Activated CD4-positive, alpha-beta T cell treated with anti-CD3 and anti-CD28 coated beads, Interleukin-2, amount 10 ng/mL, durations not matched to agents 7 days and 5 days (primary cell): ENCODE results near the gene PCDH1. TPM values are rescaled to one million over a fixed set of nuclear protein-coding genes. Genes with fewer than 3 reads are reported as not detected.
A peak's percentile ranks its signal among the peaks of the same experiment; 100 is the strongest.

Experiments used
- CTCF ChIA-PET: fragments of 350-600 bp; sonication (Branson Sonifier 250); formaldehyde crosslinking; loops from one replicate; lab custom pipeline; 2021; ENCODE audit warnings: antibody characterized with exemption; lab: Charles Lee
- POLR2A ChIA-PET: fragments of 350-600 bp; sonication (Branson Sonifier 250); formaldehyde crosslinking; loops from one replicate; lab custom pipeline; 2021; ENCODE audit warnings: antibody characterized with exemption; lab: Charles Lee
- DNase-seq: peaks from one replicate; pipeline ENCODE4 v3.0.0-alpha.2; 2020
- H3K27ac Mint-ChIP-seq: one replicate; pipeline ENCODE4 v1.8.0; 2021; ENCODE audit warnings: mild to moderate bottlenecking, moderate library complexity, mixed read lengths
- H3K27me3 Mint-ChIP-seq: one replicate; pipeline ENCODE4 v1.8.0; 2021; ENCODE audit warnings: mixed read lengths
- H3K36me3 Mint-ChIP-seq: one replicate; pipeline ENCODE4 v1.8.0; 2021; ENCODE audit warnings: low read depth, mixed read lengths
- H3K4me1 Mint-ChIP-seq: one replicate; pipeline ENCODE4 v1.8.0; 2021; ENCODE audit warnings: mixed read lengths
- H3K4me3 Mint-ChIP-seq: one replicate; pipeline ENCODE4 v1.8.0; 2021; ENCODE audit warnings: mild to moderate bottlenecking, moderate library complexity, mixed read lengths
- H3K9me3 Mint-ChIP-seq: one replicate; pipeline ENCODE4 v1.8.0; 2021; ENCODE audit warnings: mixed read lengths
- total RNA-seq, 2 experiments: library from RNA; stranded (reverse); gene quantifications; one replicate each; pipeline ENCODE4 v1.2.3, GENCODE V29; 2021

Gene PCDH1
- total RNA-seq, 2 experiments from 2014 or later: not detected

DNA sequence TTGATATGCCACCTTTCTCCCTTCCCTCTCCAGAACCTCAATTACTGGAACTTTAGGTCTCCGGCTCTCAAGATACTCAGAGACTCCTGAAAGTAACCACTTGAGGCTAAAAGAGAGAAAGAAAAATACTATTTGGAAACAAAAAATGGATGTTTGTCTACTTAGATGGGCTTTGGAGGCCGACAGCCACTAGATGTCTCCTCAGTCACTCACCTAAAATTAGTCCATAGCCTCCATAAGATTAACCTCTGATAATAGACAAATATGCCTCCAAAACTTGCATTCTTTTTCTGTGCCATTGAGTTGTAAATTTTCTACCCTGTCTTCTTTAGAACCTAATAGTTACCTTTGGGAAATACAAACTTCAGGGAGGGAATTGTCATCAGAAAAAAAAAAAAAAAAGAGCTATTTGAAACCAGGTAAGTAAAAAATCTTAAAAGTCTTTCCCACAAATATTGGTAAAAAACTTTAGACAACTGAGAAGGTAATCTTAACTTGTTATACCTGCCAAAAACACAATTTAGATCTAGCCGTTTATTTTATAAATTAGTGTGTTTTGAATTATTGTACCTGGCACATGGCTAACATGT, 11.2 kb upstream of the PCDH1 start:
- DNase-seq: no peak
- peaks cover 25% of the 10 kb centered on the region for H3K27me3 Mint-ChIP-seq
- ChIA-PET CTCF (interaction anchor here (0.6 to 1.8 kb wide), 3 partner anchors 186 to 224 kb away, joined by 3 to 6 read pairs (median 4); no protein-coding TSS in a partner anchor), POLR2A (no interaction called here)
- H3K27ac Mint-ChIP-seq: no peak overlapping the region
- no peak overlapping the region for H3K4me3 Mint-ChIP-seq
- H3K4me1 Mint-ChIP-seq: no peaks in the 10 kb centered on the region
- H3K36me3 Mint-ChIP-seq: no peaks in the 10 kb centered on the region
- H3K9me3 Mint-ChIP-seq: no peaks in the 10 kb centered on the region

DNA sequence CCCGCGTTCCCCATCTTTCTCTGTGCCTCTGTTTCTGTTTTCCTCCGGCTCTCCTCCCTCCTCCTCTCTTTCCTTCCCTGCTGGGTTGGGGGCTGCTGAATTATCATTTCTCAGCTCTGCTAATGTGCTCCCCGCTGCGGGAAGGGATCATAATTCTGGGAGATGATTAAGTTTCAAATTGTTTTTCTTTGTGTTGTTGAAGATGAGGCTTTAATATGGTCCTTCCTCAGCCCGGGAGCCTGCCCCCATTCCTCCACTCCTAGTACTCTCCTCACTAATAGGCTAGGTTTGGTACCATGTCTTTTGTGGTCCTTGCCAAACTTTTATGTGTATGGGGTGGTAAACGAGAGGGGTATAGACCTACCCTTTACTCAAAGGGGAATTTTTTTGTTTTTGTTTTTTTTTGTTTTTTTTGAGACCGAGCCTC, 5.7 kb upstream of the PCDH1 start:
- ChIA-PET CTCF (interaction anchor here (1.4 to 3.7 kb wide), 3 partner anchors 9 to 192 kb away, joined by 4 to 16 read pairs (median 6); no protein-coding TSS in a partner anchor), POLR2A (interaction anchor here (0.6 kb wide), 1 partner anchor 54 kb away, joined by 3 read pairs; no protein-coding TSS in a partner anchor)
- H3K4me1 Mint-ChIP-seq: peaks cover 11% of the 10 kb centered on the region
- H3K4me3 Mint-ChIP-seq: no peak overlapping the region
- no peaks in the 10 kb centered on the region for H3K9me3 Mint-ChIP-seq
- H3K27me3 Mint-ChIP-seq: peaks cover 60% of the 10 kb centered on the region
- H3K27ac Mint-ChIP-seq: no peak overlapping the region
- H3K36me3 Mint-ChIP-seq: no peaks in the 10 kb centered on the region
- DNase-seq: no peak

DNA sequence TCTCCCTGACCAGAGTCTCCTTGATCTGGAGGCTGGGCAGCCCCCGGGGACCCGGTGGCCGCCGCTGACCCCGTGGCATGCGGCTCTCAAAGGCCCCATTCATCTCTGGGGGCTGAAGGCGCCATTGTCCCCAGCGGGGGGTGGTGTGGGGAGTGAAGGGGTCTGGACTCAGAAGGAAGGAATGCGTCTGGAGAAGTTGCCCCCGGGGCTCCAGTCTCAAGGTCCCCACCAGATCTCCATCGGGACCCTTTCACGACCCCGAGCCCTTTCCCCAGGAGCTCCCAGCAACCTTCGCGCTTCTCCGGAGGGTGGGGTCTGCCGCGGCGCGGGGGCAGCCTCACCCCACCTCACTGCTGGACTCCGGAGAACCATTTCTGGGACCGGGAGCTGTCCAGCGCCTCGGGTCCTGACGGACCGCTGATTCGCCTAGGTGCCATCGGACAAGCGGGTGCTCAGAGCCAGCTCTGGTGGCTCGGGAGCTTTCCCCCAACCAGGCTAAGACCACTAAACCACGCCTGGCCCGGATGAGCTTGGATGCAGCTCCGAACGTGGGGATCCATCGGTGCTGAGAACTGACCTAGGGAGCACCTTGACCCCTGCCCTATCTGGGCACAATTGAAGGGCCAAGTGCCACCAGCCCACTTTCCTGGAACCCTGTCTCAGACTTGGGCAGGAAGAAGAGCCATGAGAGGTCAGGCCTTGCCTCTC, 5.1 kb upstream of the PCDH1 start:
- no peaks in the 10 kb centered on the region for H3K36me3 Mint-ChIP-seq
- peak; percentile 25 for DNase-seq

DNA sequence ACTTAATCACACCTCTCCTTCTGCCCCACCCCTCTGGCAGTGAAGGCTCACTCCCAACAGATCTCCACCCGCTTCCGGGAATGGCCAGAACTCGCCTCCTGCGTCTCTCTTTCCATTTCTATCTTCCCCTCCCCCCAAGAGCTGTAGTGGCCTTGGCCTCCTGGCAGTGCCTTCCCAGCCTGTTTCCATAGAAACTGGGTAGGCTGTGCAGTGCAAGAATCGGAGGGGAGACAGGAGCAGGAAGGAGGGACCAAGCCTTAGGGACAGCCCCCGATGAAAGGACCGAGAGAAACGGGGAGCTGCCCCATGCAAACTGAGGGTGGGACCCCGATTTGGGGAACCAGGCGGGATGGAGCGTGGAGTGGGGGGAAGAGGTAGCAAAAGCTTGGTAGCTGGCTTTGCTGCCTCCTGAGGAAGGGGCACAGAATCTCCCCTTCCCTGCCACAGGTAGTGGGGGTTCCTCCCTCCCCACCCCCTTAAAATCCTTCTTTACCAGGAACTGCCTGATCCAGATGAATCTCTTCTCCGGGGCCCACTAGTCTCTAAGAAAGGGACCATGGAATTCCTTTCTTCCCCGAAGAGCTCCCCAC, 4.5 kb upstream of the PCDH1 start:
- POLR2A ChIA-PET: no interaction called here

More for the DNA sequence above, 5.1 kb upstream of the PCDH1 start:
- Mint-ChIP-seq H3K27me3 (peaks cover 63% of the 10 kb centered on the region), H3K4me1 (peaks cover 14% of the 10 kb centered on the region), H3K4me3 (no peak overlapping the region), H3K9me3 (no peaks in the 10 kb centered on the region), H3K27ac (no peak overlapping the region)
- POLR2A ChIA-PET: no interaction called here
- CTCF ChIA-PET: interaction anchor here (1.3 to 3.7 kb wide), 6 partner anchors 9 to 218 kb away, joined by 3 to 16 read pairs (median 5); no protein-coding TSS in a partner anchor

DNA sequence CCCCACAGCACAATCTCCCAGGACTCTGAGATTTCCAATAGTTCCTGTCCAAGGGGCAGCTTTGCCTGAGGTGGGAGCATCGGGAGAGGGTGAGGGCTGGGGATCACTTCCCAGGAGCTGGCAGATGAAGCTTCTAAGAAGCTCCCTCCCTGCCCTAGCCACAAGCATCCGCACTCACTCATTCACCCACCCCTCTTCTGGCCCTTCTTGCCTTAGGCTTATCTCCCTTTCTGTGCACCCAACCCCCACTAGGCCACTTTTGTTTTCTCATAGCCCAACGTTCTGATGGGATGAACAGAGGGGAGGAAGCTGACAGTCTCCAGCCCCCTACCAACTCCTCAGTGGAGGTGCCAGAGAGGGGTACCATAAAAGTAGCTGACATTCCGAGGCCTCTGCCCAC, 3.7 kb upstream of the PCDH1 start:
- ChIA-PET CTCF (interaction anchor here (0.7 to 4.3 kb wide), 7 partner anchors 34 to 217 kb away, joined by 3 to 60 read pairs (median 4); no protein-coding TSS in a partner anchor), POLR2A (no interaction called here)
- Mint-ChIP-seq H3K27me3 (peaks cover 74% of the 10 kb centered on the region), H3K27ac (no peak overlapping the region), H3K9me3 (no peaks in the 10 kb centered on the region), H3K4me3 (no peak overlapping the region), H3K4me1 (peaks cover 21% of the 10 kb centered on the region), H3K36me3 (no peaks in the 10 kb centered on the region)
- peak; percentile 5 for DNase-seq

More for the DNA sequence above, 4.5 kb upstream of the PCDH1 start:
- CTCF ChIA-PET: interaction anchor here (1.3 to 3.7 kb wide), 6 partner anchors 8 to 218 kb away, joined by 3 to 16 read pairs (median 5); no protein-coding TSS in a partner anchor
- peaks cover 66% of the 10 kb centered on the region for H3K27me3 Mint-ChIP-seq
- no peaks in the 10 kb centered on the region for H3K9me3 Mint-ChIP-seq
- H3K4me1 Mint-ChIP-seq: peaks cover 14% of the 10 kb centered on the region
- H3K36me3 Mint-ChIP-seq: no peaks in the 10 kb centered on the region
- DNase-seq: peak; percentile 3
- no peak overlapping the region for H3K4me3 Mint-ChIP-seq
- H3K27ac Mint-ChIP-seq: no peak overlapping the region

DNA sequence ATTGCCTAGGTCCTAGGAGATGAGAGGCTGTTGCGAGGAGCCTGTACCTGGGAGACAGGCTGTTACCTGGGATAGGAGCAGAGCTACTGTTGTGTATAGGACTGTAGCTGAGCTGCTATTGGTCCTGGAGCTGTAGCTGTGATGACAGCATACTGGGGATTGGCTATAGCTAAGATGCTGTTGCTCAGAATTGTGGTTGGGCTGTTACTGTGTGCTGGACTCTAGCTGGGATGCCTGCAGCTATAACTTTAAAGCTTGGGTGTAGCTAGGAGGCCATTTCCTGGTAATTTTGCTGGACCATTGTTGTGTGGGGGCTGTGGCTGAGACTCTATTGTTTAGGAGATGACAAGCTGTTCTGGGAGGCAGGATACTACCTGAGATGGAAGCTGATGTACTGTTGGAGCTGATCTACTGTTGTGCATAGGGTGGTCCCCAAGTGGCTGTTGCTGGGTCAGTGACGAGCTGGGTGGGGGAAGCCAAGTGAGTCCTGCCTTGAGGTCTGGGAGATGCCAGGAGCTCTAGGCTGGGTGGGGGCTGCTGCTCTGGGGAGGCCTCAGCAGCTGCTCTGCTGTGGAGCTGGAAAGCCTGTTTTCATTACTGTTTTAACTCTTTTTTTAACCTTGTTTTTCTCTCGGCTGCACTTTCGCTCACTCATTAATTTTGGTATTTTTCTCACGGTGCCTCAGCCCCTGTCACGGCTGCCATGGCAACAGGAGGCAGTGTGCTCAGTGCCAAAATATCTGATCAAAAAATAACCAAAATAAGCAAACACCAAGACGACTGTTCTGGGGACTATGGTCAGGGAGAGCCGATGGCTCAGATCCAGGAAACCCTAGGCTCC, 3.0 kb upstream of the PCDH1 start:
- Mint-ChIP-seq H3K27ac (no peak overlapping the region), H3K4me3 (no peak overlapping the region), H3K4me1 (peaks cover 21% of the 10 kb centered on the region), H3K36me3 (no peaks in the 10 kb centered on the region), H3K27me3 (peaks cover 77% of the 10 kb centered on the region), H3K9me3 (no peaks in the 10 kb centered on the region)
- DNase-seq: peak; percentile 5
- CTCF ChIA-PET: interaction anchor here (0.7 to 4.3 kb wide), 11 partner anchors 34 to 216 kb away, joined by 3 to 60 read pairs (median 5); partner anchors contain the start of gene RNF14
- POLR2A ChIA-PET: interaction anchor here (0.7 kb wide), 1 partner anchor 79 kb away, joined by 4 read pairs; no protein-coding TSS in a partner anchor

DNA sequence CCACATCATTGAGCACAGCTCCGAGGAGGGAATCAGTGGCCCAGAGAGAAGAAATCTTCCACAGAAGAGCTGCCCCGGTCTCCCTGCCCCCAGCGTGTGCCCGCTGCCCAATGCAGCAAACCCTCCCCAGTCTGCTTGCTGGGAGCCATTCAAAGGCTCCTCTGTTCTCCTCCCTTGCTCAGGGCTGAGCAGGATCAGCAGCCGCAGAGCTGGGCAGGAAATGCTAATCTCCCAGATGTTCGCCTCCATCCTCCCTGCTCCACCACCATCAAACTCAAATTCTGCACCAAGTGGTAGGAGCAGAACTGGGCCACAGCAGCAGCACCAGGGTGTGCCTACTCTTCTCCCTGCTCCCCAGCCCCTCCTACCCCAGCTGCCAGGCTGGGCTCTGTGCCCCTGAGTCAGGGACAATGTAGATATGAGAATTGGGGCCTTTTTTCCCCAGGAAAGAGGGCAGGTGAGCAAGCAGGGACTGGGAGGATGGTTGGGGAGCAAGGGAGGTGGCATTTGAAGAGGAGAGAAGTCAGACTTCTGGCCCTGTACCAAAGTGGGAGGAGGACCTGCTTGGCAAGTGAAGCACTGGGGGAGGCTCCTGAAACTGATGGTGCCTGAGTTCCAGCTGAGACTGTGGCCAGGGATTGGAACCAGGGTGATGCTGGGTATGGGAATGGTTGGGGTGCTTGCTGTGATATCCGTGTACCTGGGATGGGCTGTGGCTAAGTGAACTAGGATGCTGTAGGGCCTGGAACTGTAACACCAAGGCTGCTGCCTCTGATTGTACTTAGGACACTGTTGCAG, 1.9 kb upstream of the PCDH1 start:
- peaks cover 21% of the 10 kb centered on the region for H3K4me1 Mint-ChIP-seq
- H3K36me3 Mint-ChIP-seq: no peaks in the 10 kb centered on the region
- H3K9me3 Mint-ChIP-seq: no peaks in the 10 kb centered on the region
- no peak overlapping the region for H3K27ac Mint-ChIP-seq
- no peak overlapping the region for H3K4me3 Mint-ChIP-seq
- POLR2A ChIA-PET: no interaction called here
- peaks cover 77% of the 10 kb centered on the region for H3K27me3 Mint-ChIP-seq
- DNase-seq: peak; percentile 4
- CTCF ChIA-PET: interaction anchor here (0.8 to 4.3 kb wide), 28 partner anchors 11 to 261 kb away, joined by 3 to 60 read pairs (median 6); partner anchors contain the start of genes DIAPH1, PCDH12 and RNF14

DNA sequence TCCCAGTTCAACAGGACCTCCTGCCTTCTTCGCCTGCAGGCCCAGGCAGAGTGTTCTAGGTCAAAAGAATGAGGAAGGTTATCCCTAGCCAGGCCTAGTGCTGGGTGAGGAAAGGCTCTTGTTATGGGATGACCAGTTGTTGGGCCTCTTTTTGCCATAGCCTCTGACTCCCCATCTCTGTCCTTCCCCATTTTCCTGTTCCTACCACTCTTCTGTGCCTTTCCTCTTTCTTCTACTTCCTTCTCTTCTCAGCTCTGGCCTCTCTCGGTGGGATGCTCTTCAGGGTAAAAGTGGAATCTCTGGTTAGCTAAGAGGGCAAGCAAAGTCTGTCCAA, 1.2 kb upstream of the PCDH1 start:
- POLR2A ChIA-PET: no interaction called here
- no peaks in the 10 kb centered on the region for H3K9me3 Mint-ChIP-seq
- peaks cover 21% of the 10 kb centered on the region for H3K4me1 Mint-ChIP-seq
- peaks cover 77% of the 10 kb centered on the region for H3K27me3 Mint-ChIP-seq
- no peak for DNase-seq
- peak overlapping the region; percentile 37 for H3K4me3 Mint-ChIP-seq
- H3K27ac Mint-ChIP-seq: no peak overlapping the region
- H3K36me3 Mint-ChIP-seq: no peaks in the 10 kb centered on the region
- CTCF ChIA-PET: interaction anchor here (0.5 to 4.3 kb wide), 36 partner anchors 8 to 708 kb away, joined by 3 to 60 read pairs (median 6); partner anchors contain the start of genes DIAPH1 and PCDH12

DNA sequence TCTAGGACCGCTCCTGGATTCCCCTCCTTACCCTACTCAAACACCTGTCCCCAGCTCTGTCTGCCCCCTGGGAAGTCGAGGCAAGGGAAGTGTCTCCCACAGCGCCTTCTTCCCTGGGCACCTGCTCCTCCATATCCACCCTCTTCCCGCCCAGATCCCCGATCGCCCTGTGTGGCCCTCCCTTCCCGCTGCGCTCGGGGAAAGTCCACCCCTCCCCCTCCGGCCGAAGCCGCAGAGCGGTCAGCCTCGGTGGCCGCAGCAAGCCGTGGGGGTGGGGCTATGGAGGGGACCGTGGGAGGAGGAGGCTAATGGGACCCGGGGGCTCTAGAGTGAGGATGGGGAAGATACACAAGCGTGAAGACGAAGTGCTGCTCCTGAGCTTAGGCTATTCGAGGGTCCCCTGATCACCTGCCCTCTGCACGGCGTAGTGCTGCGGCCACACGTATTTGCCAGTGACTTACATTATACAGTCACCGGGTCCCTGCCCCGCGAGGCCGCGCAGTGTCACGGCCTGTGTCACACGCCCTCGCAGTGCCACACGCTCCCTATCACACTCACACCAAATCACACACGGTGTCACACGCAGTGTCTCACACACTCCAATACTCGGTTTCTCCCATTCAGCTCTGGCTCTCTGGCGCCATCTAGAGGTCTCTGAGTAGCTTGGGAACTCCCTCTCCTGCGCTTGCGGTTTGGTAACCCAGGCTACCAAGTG, 658 bp upstream of the PCDH1 start:
- CTCF ChIA-PET: interaction anchor here (0.5 to 4.3 kb wide), 38 partner anchors 9 to 708 kb away, joined by 3 to 60 read pairs (median 6); partner anchors contain the start of gene PCDH12
- Mint-ChIP-seq H3K27ac (no peak overlapping the region), H3K4me1 (peaks cover 21% of the 10 kb centered on the region)

DNA sequence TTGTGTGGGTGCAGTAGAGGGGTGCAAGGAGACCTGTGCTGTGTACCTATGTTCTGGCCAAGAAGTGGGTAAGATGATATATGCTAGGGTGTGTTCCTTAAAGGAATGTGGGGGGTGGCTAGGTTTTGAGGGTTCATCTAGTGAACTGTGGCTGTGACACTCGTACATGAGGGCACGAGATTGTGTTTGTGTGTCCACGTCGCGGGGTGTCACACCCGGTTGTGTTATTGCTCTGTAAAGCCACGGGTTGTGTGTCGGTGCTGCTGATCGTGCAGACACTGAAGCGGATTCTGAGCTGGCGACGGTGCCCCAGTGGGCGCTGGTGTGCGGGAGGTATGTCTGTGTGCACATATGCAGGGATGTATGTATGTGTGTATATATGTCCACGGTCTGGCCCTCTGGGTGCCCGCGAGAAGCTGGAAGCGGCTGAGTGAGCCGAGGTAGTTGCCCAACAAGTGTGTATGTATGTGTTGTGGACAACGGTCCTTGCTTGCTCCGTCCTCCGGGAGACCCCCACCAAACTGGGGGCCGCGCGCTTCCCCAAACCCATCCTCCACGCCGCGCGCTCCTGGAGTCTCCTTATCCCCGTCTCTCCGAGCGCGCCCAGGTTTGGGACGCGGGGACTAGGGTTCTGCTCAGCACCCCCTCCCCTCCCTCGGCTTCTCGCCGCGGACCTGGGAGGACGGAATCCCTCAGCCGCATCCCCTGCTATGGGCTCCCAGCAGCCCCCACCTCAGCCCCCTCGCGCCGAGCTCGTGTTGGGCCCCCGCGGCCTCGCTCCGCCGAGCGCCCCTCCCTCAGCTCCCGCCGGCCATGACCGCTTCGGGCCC, 639 bp downstream of the PCDH1 start:
- H3K27me3 Mint-ChIP-seq: peaks cover 80% of the 10 kb centered on the region
- no peak overlapping the region for H3K27ac Mint-ChIP-seq
- POLR2A ChIA-PET: no interaction called here
- H3K4me3 Mint-ChIP-seq: peak overlapping the region; percentile 42
- no peaks in the 10 kb centered on the region for H3K9me3 Mint-ChIP-seq
- CTCF ChIA-PET: interaction anchor here (1.0 to 4.3 kb wide), 11 partner anchors 19 to 314 kb away, joined by 3 to 60 read pairs (median 6); no protein-coding TSS in a partner anchor
- H3K4me1 Mint-ChIP-seq: peaks cover 18% of the 10 kb centered on the region
- no peaks in the 10 kb centered on the region for H3K36me3 Mint-ChIP-seq
- peak; percentile 20 for DNase-seq

More for the DNA sequence above, 658 bp upstream of the PCDH1 start:
- peak; percentile 93 for DNase-seq
- H3K4me3 Mint-ChIP-seq: peak overlapping the region; percentile 37
- peaks cover 78% of the 10 kb centered on the region for H3K27me3 Mint-ChIP-seq
- no peaks in the 10 kb centered on the region for H3K36me3 Mint-ChIP-seq
- H3K9me3 Mint-ChIP-seq: no peaks in the 10 kb centered on the region
- POLR2A ChIA-PET: no interaction called here
